Activated CD4-positive, alpha-beta memory T cell treated with anti-CD3 and anti-CD28 coated beads, Interleukin-2, amount 10 ng/mL, durations not matched to agents 7 days and 5 days (primary cell): ENCODE measurements around the gene DHX30. TPM values are rescaled to one million over a fixed set of nuclear protein-coding genes. Genes with fewer than 3 reads are reported as not detected.
"Not testable (repeated sequence)": the region's sequence is repeated elsewhere in the genome, so short reads cannot be mapped to it uniquely, and the experiment has no call there.

Source experiments
- CTCF ChIA-PET: fragments of 350-600 bp; sonication (Branson Sonifier 250); formaldehyde crosslinking; loops from one replicate; lab custom pipeline; 2021; ENCODE audit warnings: antibody characterized with exemption, inconsistent platforms; lab: Charles Lee
- POLR2A ChIA-PET: fragments of 350-600 bp; sonication (Branson Sonifier 250); formaldehyde crosslinking; loops from one replicate; lab custom pipeline; 2021; ENCODE audit warnings: antibody characterized with exemption; lab: Charles Lee
- DNase-seq: peaks from one replicate; pipeline ENCODE4 v3.0.0-alpha.2; 2020
- H3K27ac Mint-ChIP-seq: one replicate; pipeline ENCODE4 v1.8.0; 2021; ENCODE audit warnings: mild to moderate bottlenecking, mixed read lengths
- H3K27me3 Mint-ChIP-seq: one replicate; pipeline ENCODE4 v1.8.0; 2021; ENCODE audit warnings: mixed read lengths
- H3K36me3 Mint-ChIP-seq: one replicate; pipeline ENCODE4 v1.8.0; 2021; ENCODE audit warnings: low read depth, mixed read lengths
- H3K4me1 Mint-ChIP-seq: one replicate; pipeline ENCODE4 v1.8.0; 2021; ENCODE audit warnings: mixed read lengths
- H3K4me3 Mint-ChIP-seq: one replicate; pipeline ENCODE4 v1.8.0; 2021; ENCODE audit warnings: mild to moderate bottlenecking, mixed read lengths
- H3K9me3 Mint-ChIP-seq: one replicate; pipeline ENCODE4 v1.8.0; 2021; ENCODE audit warnings: mixed read lengths
- total RNA-seq, 2 experiments: library from RNA; stranded (reverse); gene quantifications; one replicate each; pipeline ENCODE4 v1.2.3, GENCODE V29; 2021

Gene DHX30
- total RNA-seq, 2 experiments from 2014 or later = 62.0 to 63.0 TPM

DNA sequence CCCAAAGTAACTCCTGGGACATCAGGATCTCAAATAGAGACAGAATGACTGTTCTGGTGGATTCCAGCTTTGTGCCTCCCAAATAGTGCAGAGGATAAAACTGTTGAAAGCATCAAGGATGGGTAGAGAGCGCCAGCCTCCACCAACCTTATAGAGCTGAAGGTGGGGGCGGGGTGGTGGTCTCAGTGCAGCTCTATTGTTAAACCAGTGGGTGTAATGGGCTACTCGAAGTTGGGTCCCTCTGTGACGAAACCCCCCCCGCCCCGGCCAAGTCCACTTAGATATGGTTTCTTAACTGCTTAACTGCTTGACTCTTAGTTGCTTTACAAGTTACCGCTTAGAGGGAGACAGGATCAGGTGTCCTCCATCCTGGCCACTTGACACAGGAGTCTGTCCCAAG lies 22.7 kb downstream of the DHX30 start:
- DNase-seq = no peak
- H3K27ac Mint-ChIP-seq = peak overlapping the region; percentile 47
- H3K27me3 Mint-ChIP-seq = no peaks in the 10 kb centered on the region
- POLR2A ChIA-PET = interaction anchor here (0.6 to 3.0 kb wide), 21 partner anchors 9 to 1295 kb away, joined by 3 to 19 read pairs (median 4); partner anchors contain the start of genes CDC25A, DHX30 and USP19
- no peaks in the 10 kb centered on the region for H3K9me3 Mint-ChIP-seq
- peak overlapping the region; percentile 83 for H3K4me3 Mint-ChIP-seq
- peaks cover 37% of the 10 kb centered on the region for H3K36me3 Mint-ChIP-seq
- CTCF ChIA-PET = interaction anchor here (0.5 to 5.1 kb wide), 27 partner anchors 8 to 439 kb away, joined by 3 to 53 read pairs (median 5); partner anchors contain the start of genes CDC25A and SCAP
- H3K4me1 Mint-ChIP-seq = peaks cover 38% of the 10 kb centered on the region

DNA sequence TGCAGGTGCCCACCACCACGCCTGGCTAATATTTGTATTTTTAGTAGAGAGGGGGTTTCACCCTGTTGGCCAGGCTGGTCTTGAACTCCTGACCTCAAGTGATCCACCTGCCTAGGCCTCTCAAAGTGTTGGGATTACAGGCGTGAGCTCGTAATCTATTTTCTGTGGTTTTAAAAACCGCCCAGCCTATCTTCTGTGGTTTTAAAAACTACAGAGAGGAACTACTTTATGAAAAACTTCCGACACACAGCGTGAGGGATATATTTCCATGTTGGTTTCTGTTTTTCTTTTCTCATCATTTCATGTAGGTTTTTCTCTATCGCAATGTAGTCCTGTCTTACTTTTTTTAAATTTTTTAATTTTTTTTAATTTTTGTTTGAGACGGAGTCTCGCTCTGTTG lies 26.5 kb downstream of the DHX30 start:
- H3K27me3 Mint-ChIP-seq, H3K9me3 Mint-ChIP-seq, DNase-seq, POLR2A ChIA-PET, H3K4me3 Mint-ChIP-seq: not testable (repeated sequence)
- CTCF ChIA-PET = interaction anchor here (0.6 to 1.4 kb wide), 2 partner anchors 8 to 9 kb away, joined by 3 to 4 read pairs; no protein-coding TSS in a partner anchor
- Mint-ChIP-seq H3K4me1 (peaks cover 37% of the 10 kb centered on the region), H3K36me3 (peaks cover 52% of the 10 kb centered on the region), H3K27ac (peak overlapping the region; percentile 63)

DNA sequence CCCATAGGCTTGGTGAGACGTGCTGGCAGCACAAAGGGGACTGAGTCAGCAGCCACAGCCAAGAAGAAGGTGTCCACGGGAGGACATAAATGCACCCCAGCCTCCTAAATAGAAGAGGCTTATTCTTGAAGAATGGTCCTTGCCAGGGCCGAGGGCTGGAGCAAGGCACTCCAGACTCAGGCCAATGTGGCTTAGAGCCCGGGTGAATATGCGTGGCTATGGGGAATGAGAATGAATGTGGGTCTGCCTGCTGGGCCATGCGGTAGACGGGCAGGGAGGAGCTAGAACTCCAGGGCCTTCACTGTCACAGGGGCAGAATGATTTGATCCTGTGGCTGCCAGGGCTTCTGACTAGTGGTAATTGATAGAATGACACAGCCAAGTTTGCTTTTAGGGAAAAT lies 34.0 kb downstream of the DHX30 start:
- Mint-ChIP-seq H3K4me3 (no peak overlapping the region), H3K9me3 (no peaks in the 10 kb centered on the region), H3K27ac (no peak overlapping the region), H3K4me1 (no peaks in the 10 kb centered on the region), H3K27me3 (no peaks in the 10 kb centered on the region), H3K36me3 (peaks cover 46% of the 10 kb centered on the region)
- DNase-seq = no peak
- ChIA-PET CTCF (interaction anchor here (1.0 to 4.3 kb wide), 15 partner anchors 11 to 411 kb away, joined by 3 to 53 read pairs (median 3); no protein-coding TSS in a partner anchor), POLR2A (interaction anchor here (1.0 to 2.4 kb wide), 2 partner anchors 8 to 12 kb away, joined by 3 to 13 read pairs; no protein-coding TSS in a partner anchor)

DNA sequence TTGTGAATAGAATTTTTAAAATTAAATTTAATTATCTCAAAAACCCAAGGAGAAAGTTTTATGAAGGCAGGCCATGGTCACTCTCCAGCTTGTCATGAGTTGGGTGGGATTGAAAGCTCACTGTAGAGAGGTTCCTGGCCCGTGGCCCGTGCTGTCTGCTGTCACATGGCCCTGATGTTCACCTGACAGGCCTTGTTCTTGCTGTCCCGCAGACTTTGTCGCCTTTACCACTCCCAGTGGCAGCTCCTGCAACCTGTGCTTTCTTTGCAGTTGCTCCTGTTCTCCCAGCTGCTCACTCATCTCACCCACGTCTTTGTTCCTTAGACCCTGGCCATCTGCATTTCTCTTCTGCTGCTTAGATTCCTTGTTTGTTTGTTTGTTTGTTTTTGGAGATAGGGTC lies 35.6 kb downstream of the DHX30 start:
- no peak overlapping the region for H3K4me3 Mint-ChIP-seq
- H3K27ac Mint-ChIP-seq = no peak overlapping the region
- H3K9me3 Mint-ChIP-seq = no peaks in the 10 kb centered on the region
- H3K4me1 Mint-ChIP-seq = no peaks in the 10 kb centered on the region
- peaks cover 53% of the 10 kb centered on the region for H3K36me3 Mint-ChIP-seq
- CTCF ChIA-PET = interaction anchor here (0.6 to 4.3 kb wide), 8 partner anchors 9 to 319 kb away, joined by 3 to 53 read pairs (median 4); no protein-coding TSS in a partner anchor
- POLR2A ChIA-PET = no interaction called here
- no peaks in the 10 kb centered on the region for H3K27me3 Mint-ChIP-seq
- no peak for DNase-seq

DNA sequence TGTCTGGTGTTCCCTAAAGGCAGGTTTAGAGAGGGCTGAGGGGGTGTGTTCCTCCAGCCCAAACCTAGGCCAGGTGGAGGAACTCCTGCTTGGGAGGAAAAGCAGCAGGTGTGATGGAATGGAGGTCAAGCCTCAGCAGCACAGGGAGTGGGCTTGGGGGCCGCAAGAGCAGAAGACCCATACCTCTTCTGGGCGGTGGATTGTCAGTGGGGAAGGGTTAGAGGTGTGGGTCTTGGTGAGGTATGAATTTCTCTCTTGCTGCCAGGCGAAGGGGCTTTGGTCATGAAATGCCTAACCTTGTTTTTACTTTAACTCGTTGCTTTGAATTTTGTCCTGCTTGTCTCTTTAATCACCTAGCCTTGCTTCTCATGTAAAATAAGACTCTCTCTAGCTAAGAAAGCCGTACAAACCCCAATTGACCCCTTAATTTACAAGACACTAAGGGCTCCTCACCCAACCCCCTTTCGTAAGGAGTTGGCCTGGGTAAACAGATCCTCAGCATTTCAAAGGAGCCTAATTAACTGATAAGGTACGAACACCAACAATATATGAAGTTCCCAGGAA lies 38.9 kb downstream of the DHX30 start:
- Mint-ChIP-seq H3K4me1 (no peaks in the 10 kb centered on the region), H3K4me3 (no peak overlapping the region), H3K27ac (no peak overlapping the region), H3K9me3 (no peaks in the 10 kb centered on the region), H3K27me3 (no peaks in the 10 kb centered on the region), H3K36me3 (peaks cover 56% of the 10 kb centered on the region)
- ChIA-PET POLR2A (no interaction called here), CTCF (interaction anchor here (1.4 kb wide), 1 partner anchor 17 kb away, joined by 3 read pairs; no protein-coding TSS in a partner anchor)
- DNase-seq = no peak

DNA sequence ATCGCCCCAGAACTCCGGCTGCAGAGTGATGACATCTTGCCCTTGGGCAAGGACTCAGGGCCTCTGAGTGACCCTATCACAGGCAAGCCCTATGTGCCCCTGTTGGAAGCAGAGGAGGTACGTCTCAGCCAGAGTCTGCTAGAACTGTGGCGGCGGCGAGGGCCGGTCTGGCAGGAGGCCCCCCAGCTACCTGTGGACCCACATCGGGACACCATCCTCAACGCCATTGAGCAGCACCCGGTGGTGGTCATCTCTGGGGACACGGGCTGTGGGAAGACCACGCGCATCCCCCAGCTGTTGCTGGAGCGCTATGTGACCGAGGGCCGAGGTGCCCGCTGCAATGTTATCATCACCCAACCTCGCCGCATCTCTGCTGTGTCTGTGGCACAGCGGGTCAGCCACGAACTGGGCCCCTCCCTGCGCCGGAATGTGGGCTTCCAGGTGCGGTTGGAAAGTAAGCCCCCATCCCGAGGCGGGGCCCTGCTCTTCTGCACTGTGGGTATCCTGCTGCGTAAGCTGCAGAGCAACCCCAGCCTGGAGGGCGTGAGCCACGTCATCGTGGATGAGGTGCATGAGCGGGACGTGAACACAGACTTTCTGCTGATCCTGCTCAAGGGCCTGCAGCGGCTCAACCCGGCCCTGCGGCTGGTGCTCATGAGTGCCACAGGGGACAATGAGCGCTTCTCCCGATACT lies 43.4 kb downstream of the DHX30 start:
- CTCF ChIA-PET = no interaction called here
- Mint-ChIP-seq H3K36me3 (peaks cover 66% of the 10 kb centered on the region), H3K27ac (no peak overlapping the region), H3K27me3 (no peaks in the 10 kb centered on the region), H3K9me3 (no peaks in the 10 kb centered on the region), H3K4me3 (no peak overlapping the region), H3K4me1 (no peaks in the 10 kb centered on the region)
- DNase-seq = no peak
- POLR2A ChIA-PET = no interaction called here

DNA sequence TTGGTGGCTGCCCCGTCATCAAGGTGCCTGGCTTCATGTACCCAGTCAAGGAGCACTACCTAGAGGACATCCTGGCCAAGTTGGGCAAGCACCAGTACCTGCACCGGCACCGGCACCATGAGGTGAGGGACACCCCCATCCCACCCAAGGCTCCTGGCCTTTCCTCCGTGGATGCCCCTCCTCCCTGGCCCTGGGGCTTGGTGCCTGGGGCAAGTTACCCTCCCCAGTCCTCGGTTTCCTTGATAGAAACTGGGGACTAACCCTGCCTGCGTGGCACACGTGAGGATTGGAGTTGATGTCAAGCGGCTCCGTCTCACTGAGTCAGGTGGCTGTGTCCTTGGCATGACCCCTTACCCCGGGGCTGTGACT lies 43.9 kb downstream of the DHX30 start:
- ChIA-PET POLR2A (no interaction called here), CTCF (no interaction called here)
- H3K4me1 Mint-ChIP-seq = no peaks in the 10 kb centered on the region
- H3K4me3 Mint-ChIP-seq = no peak overlapping the region
- H3K27ac Mint-ChIP-seq = no peak overlapping the region
- no peak for DNase-seq
- no peaks in the 10 kb centered on the region for H3K9me3 Mint-ChIP-seq
- H3K36me3 Mint-ChIP-seq = peaks cover 61% of the 10 kb centered on the region
- H3K27me3 Mint-ChIP-seq = no peaks in the 10 kb centered on the region

DNA sequence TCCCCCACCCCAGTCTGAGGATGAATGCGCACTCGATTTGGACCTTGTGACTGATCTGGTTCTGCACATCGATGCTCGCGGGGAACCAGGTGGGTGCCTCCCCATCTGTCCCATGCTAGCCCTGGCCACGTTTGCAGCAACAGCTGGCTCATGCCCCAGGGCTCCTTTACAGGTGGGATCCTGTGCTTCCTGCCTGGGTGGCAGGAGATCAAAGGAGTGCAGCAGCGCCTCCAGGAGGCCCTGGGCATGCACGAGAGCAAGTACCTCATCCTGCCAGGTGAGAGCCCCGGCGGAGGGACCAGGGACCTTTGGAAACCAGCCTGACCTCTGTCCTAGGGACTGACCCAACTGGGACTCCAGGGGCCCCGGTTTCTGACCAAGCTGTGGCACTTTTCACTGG lies 44.3 kb downstream of the DHX30 start:
- peaks cover 57% of the 10 kb centered on the region for H3K36me3 Mint-ChIP-seq
- no peaks in the 10 kb centered on the region for H3K27me3 Mint-ChIP-seq
- no peak overlapping the region for H3K27ac Mint-ChIP-seq
- H3K9me3 Mint-ChIP-seq = no peaks in the 10 kb centered on the region
- no peak for DNase-seq
- ChIA-PET POLR2A (no interaction called here), CTCF (no interaction called here)
- H3K4me3 Mint-ChIP-seq = no peak overlapping the region
- no peaks in the 10 kb centered on the region for H3K4me1 Mint-ChIP-seq

DNA sequence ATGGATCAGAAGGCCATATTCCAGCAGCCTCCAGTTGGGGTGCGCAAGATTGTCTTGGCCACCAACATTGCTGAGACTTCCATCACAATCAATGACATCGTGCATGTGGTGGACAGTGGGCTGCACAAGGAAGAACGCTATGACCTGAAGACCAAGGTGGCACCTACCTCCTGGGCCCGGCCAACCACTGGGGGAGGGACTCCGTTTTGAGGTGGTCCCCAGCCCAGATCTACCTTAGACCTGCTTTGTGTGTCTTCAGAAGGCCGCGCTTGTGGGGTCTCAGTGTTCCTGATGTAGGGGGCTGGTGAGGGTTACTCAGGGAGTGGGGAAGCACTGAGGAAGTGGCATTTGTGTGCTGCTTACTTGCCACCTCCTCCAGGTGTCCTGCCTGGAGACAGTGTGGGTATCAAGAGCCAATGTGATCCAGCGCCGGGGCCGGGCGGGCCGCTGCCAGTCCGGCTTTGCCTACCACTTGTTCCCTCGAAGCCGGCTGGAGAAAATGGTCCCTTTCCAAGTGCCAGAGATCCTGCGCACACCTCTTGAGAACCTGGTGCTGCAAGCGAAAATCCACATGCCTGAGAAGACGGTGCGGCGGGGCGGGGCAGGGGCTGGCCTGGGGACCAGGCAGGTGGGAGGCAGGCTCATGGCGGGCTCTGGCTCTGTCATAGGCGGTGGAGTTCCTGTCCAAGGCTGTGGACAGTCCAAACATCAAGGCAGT lies 45.0 kb downstream of the DHX30 start:
- POLR2A ChIA-PET = no interaction called here
- DNase-seq = no peak
- no peaks in the 10 kb centered on the region for H3K9me3 Mint-ChIP-seq
- no peak overlapping the region for H3K27ac Mint-ChIP-seq
- H3K4me3 Mint-ChIP-seq = no peak overlapping the region
- H3K4me1 Mint-ChIP-seq = no peaks in the 10 kb centered on the region
- H3K27me3 Mint-ChIP-seq = no peaks in the 10 kb centered on the region
- H3K36me3 Mint-ChIP-seq = peaks cover 53% of the 10 kb centered on the region
- CTCF ChIA-PET = no interaction called here

DNA sequence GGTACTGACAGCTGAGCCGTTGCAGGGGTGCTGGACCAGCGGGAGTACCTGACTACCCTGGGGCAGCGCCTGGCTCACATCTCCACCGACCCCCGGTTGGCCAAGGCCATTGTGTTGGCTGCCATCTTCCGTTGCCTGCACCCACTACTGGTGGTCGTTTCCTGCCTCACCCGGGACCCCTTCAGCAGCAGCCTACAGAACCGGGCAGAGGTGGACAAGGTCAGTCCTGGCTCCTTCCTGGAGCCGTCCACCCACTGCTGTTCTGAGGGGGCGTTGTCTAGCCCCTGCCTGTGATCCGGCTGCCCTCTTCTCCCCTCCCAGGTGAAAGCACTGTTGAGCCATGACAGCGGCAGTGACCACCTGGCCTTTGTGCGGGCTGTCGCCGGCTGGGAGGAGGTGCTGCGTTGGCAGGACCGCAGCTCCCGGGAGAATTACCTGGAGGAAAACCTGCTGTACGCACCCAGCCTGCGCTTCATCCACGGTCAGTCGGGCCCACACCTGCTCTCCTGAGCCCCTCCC lies 45.7 kb downstream of the DHX30 start:
- ChIA-PET CTCF (no interaction called here), POLR2A (interaction anchor here (1.4 kb wide), 1 partner anchor 8 kb away, joined by 3 read pairs; no protein-coding TSS in a partner anchor)
- Mint-ChIP-seq H3K27ac (no peak overlapping the region), H3K36me3 (peaks cover 47% of the 10 kb centered on the region), H3K4me1 (no peaks in the 10 kb centered on the region), H3K27me3 (no peaks in the 10 kb centered on the region), H3K9me3 (no peaks in the 10 kb centered on the region), H3K4me3 (no peak overlapping the region)
- no peak for DNase-seq

DNA sequence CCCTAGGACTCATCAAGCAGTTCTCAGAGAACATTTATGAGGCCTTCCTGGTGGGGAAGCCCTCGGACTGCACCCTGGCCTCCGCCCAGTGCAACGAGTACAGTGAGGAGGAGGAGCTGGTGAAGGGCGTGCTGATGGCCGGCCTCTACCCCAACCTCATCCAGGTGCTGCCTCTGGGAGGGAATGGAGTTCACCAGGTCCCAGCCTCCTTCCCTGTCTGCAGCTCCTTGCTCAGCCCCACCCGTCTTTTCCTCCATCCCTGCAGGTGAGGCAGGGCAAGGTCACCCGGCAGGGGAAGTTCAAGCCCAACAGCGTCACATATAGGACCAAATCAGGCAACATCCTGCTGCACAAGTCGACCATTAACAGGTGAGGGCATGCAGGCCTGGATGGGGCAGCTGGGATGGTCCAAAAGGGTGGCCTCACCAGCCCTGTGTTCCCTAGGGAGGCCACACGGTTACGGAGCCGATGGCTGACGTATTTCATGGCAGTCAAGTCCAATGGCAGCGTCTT lies 46.3 kb downstream of the DHX30 start:
- no peak overlapping the region for H3K4me3 Mint-ChIP-seq
- no peaks in the 10 kb centered on the region for H3K27me3 Mint-ChIP-seq
- no peaks in the 10 kb centered on the region for H3K9me3 Mint-ChIP-seq
- no peak for DNase-seq
- ChIA-PET POLR2A (interaction anchor here (1.4 kb wide), 1 partner anchor 9 kb away, joined by 3 read pairs; no protein-coding TSS in a partner anchor), CTCF (no interaction called here)
- no peaks in the 10 kb centered on the region for H3K4me1 Mint-ChIP-seq
- no peak overlapping the region for H3K27ac Mint-ChIP-seq
- H3K36me3 Mint-ChIP-seq = peaks cover 43% of the 10 kb centered on the region

DNA sequence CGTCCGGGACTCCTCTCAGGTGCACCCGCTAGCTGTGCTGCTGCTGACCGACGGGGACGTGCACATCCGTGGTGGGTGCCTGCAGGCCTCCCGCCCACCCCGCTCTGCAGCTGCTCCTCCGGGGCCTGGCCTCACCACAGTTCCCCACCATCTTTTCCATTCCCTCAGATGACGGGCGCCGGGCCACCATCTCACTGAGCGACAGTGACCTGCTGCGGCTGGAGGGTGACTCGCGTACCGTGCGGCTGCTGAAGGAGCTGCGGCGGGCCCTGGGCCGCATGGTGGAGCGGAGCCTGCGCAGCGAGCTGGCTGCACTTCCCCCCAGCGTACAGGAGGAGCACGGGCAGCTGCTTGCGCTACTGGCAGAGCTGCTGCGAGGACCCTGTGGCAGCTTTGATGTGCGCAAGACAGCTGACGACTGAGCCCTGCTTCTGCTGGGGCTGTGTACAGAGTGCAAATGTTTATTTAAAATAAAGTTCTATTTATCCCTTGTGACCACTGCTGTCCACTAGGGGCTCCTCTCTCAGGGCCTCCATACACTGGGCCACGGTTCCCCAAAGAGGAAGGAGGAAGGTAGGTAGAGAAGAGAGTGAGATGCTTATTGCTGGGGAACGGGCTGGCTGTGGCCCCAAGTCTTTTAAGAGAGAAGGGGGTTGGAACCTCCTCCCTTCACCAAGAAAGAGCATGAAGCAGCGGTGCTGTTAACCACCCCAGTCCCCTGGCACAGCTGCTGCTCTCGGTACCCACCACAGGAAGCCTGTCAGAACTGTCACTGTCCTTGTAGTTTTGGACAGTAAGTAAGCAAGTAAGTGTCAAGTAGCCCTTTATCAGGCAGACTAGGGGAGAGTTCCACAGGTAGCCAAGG lies 47.0 kb downstream of the DHX30 start:
- no peak overlapping the region for H3K4me3 Mint-ChIP-seq
- H3K4me1 Mint-ChIP-seq = no peaks in the 10 kb centered on the region
- ChIA-PET CTCF (no interaction called here), POLR2A (interaction anchor here (1.4 kb wide), 1 partner anchor 9 kb away, joined by 3 read pairs; no protein-coding TSS in a partner anchor)
- no peak overlapping the region for H3K27ac Mint-ChIP-seq
- H3K36me3 Mint-ChIP-seq = peaks cover 40% of the 10 kb centered on the region
- no peaks in the 10 kb centered on the region for H3K27me3 Mint-ChIP-seq
- no peaks in the 10 kb centered on the region for H3K9me3 Mint-ChIP-seq
- DNase-seq = no peak
